Activated effector memory CD4-positive, alpha-beta T cell treated with Interleukin-2 at 50 U/mL for 16 hours (primary cell): ENCODE measurements around the gene ST3GAL2.

Experiments used
- DNase-seq: peaks from one replicate; pipeline ENCODE4 v3.0.0-alpha.2; 2020

Gene ST3GAL2

GRCh38 chr16:70438969-70439862 is at the start of gene ST3GAL2:
ST3GAL2 (minus strand) TSS chr16:70439100; CDS start chr16:70398530, 40,570 bp downstream.
- DNase-seq, result peak; percentile 93

DNA sequence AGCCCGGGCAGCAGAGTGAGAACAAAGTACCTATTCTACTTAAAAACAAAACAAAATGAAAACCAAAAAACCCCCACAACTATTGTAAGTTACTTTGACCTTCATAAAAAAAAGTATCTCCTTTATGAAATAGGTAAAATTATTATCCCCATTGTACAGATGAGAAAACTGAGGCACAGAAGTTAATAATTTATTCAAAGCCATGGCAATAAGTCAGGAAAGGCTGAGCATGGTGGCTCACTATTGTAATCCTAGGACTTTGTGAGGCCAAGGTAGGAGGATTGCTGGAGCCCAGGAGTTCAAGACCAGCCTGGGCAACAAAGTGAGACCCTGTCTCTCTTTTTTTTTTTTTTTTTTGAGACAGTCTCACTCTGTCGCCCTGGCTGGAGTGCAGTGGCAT is 46.0 kb upstream of the ST3GAL2 start:
- DNase-seq, result no peak

DNA sequence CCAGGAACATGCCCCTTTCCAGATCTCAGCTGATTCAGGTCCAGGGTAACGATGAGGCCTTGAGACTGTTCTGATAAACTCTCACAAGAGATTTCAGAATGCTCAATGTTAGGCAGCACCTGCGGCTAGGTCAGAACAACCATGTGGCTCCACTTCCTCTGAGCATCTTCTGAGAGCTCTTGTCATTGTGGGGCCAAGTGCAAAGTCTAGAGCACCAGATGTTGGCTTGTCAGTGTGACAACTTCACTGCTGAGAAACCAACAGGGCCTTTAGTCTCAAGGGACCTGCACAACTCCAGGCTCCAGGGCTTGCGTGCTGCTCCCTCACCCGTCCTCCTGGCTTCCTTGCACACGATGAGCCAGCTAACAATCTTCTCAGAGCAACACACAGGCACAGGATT is 44.5 kb upstream of the ST3GAL2 start:
- no peak for DNase-seq

GRCh38 chr16:70482624-70483023 is 43.7 kb upstream of the ST3GAL2 start:
- no peak for DNase-seq

DNA sequence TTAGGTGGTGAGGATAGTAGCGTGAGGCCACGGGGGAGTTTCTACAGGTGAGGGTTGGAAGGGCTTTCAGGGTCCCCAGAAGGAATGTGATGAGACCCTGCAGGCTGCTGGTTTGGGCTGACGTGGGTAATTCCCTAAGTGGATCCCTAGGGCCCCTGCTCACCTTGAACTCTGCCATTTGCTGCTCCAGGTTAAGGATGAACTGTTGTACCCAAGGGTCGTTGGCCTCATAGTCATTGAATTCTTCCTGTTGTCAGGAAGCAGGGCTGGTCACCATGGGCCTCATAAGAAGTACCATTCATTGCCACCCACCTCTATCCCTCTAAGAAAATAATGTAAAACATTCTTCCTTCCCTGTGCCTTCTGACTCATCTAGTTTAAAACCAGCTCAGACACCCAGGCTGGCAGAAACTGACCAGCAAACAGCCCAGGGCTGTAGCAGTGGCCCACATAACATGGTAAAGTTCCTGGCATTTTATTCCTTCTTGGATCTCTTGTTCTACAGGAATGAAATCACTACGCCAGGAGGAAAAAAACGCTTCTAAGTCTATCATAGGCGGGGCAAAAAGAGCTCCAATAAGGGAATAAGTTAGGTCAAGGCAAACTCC is 43.1 kb upstream of the ST3GAL2 start:
- DNase-seq, result no peak

GRCh38 chr16:70480127-70481105 is 41.5 kb upstream of the ST3GAL2 start:
- DNase-seq, result no peak

DNA sequence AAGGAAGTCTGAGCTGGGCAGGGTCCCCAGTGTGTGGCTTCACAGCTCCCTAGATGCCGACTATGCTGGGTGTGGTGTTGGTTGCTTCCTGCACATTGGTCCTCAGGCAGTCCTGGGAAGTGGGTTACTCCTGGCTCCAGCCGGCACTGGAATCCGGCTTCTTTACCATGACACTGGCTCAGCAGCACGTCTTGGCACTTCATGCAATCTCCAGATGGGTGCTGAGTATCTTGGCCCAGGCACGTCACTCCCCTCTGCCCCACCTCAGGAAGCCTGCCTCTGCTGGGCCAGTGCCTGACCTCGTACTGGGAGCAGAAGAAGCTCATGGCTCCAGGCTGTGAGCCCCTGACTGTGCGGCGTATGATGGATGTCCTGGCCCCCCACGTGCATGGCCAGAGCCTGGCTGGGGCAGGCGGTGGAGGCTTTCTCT is 40.0 kb upstream of the ST3GAL2 start:
- DNase-seq, result no peak

- DNase-seq, result no peak
Measured at GRCh38 chr16:70478169-70478568, 39.3 kb upstream of the ST3GAL2 start.

DNA sequence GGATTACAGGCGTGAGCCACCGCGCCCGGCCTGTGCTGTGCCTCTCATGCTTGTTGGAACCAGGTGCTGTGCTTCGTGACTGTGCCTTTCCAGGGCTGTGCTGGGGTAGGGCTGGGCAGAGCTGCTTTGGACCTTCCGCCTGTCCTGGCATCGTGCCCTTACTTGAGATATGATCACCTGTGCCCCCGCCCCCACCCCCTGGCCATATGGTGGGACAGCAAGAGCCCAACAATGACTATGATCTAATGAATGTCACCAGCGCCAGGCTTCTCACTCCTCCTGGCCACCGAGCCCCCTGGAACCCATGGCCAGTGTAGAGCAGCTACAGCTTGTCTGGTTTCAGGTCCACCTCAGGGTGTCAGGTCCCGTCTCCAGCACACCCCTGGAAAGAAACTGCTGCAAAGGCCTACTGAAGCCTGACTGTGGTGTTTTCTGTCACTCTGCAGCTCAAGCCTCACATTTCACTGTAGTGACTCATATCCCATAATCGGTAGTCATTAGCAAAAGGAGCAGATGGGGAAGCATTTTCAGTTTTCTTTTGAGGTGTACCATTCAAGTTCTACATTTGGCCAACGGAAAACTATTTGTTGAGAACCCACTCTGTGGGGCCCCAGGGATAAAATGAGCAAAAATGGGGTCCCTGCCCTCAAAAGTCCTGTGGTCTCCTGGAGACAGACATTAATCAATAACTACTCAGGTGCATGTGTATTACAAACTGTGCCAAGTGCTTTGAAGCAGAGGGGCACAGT is 37.5 kb upstream of the ST3GAL2 start:
- DNase-seq, result no peak

DNA sequence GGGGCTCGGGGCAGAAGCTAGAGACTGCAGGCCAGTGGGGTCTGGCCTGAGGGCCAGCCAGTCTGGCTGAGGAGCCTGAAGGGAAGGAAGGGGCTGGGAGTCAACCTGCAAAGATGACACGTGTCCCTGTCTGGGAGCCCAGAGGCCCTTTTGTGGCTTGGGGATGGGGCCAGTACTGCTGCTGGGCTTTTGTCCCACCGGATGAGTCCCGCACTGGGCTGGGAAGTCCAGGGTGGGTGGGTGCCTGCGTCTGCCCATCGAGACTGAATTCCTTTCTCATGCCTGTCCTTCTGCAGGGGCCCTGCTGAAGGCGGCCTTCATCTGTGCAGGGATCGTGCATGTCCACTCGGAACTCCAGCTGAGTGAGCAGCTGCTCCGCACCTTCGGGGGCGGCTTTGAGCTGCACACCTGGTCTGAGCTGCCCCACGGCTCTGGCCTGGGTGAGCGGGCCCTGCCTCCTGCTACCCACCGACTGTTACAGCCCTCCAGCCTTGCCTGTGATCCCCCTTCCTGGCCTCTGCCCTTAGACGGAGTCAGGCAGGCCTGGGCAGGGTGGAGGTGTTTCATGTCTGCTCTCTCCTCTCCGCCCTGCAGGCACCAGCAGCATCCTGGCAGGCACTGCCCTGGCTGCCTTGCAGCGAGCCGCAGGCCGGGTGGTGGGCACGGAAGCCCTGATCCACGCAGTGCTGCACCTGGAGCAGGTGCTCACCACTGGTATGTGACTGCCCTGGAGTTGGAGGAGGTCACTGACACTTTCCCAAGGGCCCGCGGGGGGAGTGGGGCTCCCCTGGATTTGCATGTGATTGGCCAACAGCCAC is 36.4 kb upstream of the ST3GAL2 start:
- no peak for DNase-seq

DNA sequence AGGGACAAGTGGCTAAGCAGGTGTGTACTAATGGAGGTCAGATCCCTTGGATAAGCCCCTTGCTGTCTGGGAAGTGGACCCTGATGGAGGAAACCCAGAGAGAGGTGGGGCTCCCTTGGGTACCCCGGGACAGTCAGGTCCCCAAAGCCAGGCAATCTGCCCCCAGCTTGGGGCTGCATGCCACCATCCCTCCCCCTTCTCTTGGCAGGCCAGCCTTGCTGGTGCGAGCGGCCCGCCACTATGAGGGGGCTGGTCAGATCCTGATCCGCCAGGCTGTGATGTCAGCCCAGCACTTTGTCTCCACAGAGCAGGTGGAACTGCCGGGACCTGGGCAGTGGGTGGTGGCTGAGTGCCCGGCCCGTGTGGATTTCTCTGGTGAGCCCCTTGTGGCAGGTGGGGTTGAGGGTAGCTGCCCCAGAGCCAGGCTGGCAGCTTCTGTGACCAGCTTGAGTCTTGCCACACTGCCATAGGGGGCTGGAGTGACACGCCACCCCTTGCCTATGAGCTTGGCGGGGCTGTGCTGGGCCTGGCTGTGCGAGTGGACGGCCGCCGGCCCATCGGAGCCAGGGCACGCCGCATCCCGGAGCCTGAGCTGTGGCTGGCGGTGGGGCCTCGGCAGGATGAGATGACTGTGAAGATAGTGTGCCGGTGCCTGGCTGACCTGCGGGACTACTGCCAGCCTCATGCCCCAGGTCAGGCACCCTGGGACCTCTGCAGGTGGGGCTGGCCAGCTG is 35.6 kb upstream of the ST3GAL2 start:
- no peak for DNase-seq

DNA sequence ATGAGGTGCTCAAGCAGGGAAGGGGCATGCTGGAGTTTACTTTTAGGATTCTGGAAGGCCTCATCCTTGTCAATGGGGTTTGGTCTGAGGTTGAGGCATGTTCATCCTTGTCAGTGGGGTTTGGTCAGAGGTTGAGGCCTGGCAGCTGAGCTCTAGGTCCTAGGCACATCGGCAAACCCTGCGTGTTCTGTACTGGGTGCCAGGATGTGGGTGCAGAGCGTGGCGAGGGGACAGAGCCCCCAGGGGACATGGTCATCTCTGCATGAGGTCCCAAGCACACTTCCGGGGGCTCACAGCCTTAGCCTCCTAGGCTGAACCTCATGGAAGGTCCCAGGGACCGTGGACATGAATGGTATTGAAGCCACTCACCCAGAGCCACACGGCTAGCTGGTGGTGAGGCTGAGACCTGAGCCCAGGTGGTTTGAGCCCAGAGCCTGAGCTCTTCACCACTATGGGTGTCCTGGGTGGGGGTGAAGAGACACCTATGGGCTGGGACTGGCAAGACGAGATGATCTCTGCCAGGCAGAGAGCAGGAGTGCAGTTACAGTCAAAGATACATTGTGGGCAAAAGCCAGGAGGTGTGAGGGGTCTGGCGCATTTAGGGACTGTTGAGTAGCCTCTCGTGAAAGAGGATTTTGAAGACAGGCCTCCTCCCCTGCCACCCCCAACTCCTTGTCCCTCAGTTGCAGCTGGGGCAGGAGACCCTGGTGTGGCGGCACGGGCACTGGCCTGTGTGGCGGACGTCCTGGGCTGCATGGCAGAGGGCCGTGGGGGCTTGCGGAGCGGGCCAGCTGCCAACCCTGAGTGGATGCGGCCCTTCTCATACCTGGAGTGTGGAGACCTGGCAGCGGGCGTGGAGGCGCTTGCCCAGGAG is 34.8 kb upstream of the ST3GAL2 start:
- DNase-seq, result no peak

DNA sequence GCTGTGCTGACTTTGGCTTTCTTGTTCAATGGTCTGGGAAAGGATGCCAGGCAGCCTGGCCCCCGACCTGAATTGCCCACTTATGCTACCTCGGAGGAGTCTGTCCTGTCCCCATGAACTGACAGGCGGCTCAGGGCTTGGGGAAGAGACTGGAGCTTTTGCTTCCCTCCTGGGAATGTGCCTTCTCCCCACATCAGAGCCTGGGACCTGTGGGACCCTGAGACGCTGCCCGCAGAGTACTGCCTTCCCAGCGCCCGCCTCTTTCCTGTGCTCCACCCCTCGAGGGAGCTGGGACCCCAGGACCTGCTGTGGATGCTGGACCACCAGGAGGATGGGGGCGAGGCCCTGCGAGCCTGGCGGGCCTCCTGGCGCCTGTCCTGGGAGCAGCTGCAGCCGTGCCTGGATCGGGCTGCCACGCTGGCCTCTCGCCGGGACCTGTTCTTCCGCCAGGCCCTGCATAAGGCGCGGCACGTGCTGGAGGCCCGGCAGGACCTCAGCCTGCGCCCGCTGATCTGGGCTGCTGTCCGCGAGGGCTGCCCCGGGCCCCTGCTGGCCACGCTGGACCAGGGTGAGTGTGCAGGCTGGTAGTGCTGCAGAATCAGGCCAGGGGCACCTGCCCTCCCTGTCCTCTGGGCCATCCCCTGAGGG is 34.0 kb upstream of the ST3GAL2 start:
- DNase-seq, result no peak

- no peak for DNase-seq
Measured at GRCh38 chr16:70470927-70471341, 32.0 kb upstream of the ST3GAL2 start.

- DNase-seq, result no peak
Measured at GRCh38 chr16:70470141-70470926, 31.4 kb upstream of the ST3GAL2 start.

DNA sequence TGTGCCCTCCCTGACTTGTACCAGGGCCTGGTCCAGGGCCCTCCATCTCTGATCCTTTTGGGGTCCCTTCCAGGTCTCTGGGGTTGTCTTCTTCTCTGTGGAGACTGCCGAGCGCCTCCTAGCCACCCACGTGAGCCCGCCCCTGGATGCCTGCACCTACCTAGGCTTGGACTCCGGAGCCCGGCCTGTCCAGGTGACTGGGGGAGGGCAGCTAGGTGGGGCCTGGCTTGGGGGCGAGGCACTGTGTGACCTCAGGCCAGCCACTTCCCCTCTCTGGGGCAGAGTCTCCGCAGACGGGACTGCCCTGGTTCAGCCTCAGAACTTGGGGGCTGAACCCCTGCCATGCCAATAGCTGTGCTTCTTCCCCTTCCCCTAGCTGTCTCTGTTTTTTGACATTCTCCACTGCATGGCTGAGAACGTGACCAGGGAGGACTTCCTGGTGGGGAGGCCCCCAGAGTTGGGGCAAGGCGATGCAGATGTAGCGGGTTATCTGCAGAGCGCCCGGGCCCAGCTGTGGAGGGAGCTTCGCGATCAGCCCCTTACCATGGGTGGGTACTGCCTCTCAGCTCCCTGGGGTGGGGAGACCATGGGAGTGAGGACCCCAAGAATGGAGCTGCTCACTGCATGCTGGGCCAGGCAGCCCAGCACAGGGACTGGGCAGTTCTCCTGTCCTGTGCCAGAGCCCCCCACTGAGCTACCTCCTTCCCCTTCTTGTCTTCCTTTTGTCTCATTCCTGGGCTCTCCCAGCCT is 30.1 kb upstream of the ST3GAL2 start:
- DNase-seq, result no peak

DNA sequence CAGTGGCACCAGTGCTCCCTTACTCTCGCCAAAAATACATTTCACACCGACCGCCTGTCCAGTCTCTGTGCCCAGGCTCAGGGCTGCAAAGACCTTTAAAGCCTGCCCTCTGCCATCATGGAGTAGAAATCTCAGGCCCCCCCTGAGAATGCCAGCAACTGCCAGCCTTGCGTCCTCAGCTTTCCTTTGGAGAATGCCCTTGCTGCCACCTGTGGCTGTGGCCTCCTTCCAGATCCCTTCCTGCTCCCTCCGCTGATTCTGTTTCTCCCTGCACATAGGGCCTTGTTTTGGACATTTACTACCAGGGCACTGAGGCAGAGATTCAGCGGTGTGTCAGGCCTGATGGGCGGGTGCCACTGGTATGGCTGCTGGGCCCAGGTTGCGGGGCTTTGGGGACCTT is 28.7 kb upstream of the ST3GAL2 start:
- DNase-seq, result no peak

DNA sequence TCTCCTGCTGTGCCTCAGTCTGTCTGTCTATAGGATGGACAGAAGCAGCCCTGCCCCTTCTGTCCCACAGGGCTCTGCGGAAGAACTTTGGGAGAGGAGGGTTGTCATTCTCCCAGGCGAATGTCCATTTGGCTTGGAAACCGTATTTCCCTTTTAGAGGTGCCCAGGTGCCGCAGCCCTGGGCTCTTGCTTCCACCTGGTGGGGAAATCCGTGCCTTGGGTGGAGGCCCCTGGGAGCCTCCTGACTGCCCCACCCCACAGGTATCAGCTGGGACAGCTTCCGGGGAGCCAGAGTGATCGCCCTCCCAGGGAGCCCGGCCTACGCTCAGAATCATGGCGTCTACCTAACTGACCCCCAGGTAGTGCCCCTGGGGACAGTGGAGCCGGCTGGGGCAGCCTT is 28.2 kb upstream of the ST3GAL2 start:
- DNase-seq, result no peak
